Vagina (tissue), 2 donors: ENCODE results near the gene SUSD2.

Experiments
- POLR2A ChIP-seq, 2 donors: fragments of 450-650 bp; IDR thresholded peaks; one replicate each; pipeline ENCODE4 v1.6.1; 2017; ENCODE audit warnings: antibody characterized with exemption in 2 of 2, mild to moderate bottlenecking in 2 of 2, moderate library complexity in 2 of 2
- TF ChIP-seq, protein P1 (sequence below), 3 experiments: fragments of 450-650 bp in 2 of 3; fragments of 200-600 bp in 1 of 3; sonication (generic) in 1 of 3; IDR thresholded peaks; one replicate each; pipeline ENCODE4 v1.5.1; 2017 to 2019; ENCODE audit warnings: antibody characterized with exemption in 3 of 3, mild to moderate bottlenecking in 2 of 3, moderate library complexity in 2 of 3

DNA sequence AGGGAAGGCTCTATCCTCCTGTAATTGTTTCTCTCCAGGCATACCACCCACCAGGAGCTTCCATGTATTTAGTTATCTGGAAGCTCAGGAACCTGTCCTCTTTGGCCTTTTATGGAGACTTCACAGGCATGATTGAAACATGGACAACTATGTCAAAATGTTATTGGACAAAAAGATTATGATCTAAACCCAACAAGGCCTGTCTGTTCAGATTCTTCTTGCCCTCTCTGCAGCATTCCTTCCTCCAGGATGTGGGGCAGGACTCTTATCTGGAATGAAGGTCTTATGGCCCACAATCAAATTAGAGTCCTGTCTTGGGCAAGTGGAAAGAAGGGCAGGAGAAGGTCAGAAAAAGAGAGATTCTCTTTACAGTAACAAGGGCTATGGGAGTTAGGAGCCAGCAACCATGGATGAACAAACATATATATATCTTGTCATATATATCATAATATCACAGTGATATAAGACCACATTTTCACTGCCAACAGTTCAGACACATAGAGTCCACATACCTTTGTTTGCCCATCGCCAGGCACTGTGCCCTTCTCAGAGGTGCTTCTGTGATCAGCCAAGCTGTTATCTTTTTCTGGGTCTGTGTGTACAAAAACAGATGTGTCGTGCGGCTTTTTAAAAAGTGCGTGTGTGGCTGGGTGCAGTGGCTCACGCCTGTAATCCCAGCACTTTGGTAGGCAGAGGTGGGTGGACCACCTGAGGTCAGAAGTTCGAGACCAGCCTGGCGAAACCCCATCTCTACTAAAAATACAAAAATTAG lies 42.5 kb upstream of the SUSD2 start:
- TF ChIP-seq, protein P1, sequence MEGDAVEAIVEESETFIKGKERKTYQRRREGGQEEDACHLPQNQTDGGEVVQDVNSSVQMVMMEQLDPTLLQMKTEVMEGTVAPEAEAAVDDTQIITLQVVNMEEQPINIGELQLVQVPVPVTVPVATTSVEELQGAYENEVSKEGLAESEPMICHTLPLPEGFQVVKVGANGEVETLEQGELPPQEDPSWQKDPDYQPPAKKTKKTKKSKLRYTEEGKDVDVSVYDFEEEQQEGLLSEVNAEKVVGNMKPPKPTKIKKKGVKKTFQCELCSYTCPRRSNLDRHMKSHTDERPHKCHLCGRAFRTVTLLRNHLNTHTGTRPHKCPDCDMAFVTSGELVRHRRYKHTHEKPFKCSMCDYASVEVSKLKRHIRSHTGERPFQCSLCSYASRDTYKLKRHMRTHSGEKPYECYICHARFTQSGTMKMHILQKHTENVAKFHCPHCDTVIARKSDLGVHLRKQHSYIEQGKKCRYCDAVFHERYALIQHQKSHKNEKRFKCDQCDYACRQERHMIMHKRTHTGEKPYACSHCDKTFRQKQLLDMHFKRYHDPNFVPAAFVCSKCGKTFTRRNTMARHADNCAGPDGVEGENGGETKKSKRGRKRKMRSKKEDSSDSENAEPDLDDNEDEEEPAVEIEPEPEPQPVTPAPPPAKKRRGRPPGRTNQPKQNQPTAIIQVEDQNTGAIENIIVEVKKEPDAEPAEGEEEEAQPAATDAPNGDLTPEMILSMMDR (IDR thresholded peaks at IDR 0.05): no peak
- no peak for TF ChIP-seq POLR2A (IDR thresholded peaks at IDR 0.05)
